ENCODE measurements around the gene IL21. TPM values are rescaled to one million over a fixed set of nuclear protein-coding genes. Genes with fewer than 3 reads are reported as not detected.
A peak's percentile ranks its signal among the peaks of the same experiment; 100 is the strongest.

Gene IL21
- total and polyA plus RNA-seq, 2 donors (not counting 1 experiment from before 2014, with no cell fraction given), result not detected

DNA sequence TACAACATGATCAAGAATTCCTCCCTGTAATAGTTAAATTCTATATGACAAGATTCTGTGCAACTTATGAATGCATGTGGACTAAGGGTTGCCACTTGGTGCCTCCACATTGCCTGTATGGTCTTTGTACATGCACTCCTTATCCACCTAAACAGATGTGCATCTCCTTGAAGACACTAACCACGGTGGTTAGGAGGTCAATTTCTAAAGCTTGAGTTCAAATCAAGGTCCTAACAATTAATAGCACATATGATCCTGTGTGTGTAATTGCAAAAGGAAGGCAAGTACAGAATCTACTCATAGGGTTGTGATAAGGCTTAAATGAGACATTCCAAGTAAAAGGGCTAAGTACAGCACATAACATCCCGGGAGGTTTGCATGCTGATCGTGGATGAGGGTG lies 1.5 kb upstream of the IL21 start:
- TF ChIP-seq EZH2 (IDR thresholded peaks at IDR 0.05; ENCODE audit: low read length, missing control alignments), result no peak
- TF ChIP-seq, protein P1, sequence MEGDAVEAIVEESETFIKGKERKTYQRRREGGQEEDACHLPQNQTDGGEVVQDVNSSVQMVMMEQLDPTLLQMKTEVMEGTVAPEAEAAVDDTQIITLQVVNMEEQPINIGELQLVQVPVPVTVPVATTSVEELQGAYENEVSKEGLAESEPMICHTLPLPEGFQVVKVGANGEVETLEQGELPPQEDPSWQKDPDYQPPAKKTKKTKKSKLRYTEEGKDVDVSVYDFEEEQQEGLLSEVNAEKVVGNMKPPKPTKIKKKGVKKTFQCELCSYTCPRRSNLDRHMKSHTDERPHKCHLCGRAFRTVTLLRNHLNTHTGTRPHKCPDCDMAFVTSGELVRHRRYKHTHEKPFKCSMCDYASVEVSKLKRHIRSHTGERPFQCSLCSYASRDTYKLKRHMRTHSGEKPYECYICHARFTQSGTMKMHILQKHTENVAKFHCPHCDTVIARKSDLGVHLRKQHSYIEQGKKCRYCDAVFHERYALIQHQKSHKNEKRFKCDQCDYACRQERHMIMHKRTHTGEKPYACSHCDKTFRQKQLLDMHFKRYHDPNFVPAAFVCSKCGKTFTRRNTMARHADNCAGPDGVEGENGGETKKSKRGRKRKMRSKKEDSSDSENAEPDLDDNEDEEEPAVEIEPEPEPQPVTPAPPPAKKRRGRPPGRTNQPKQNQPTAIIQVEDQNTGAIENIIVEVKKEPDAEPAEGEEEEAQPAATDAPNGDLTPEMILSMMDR (conservative IDR thresholded peaks at IDR 0.05 in 1 of 2, IDR thresholded peaks at IDR 0.05 in 1 of 2; ENCODE audit: low read depth in 1 of 2, low read length in 2 of 2), result no peak
- DNase-seq (ENCODE audit: low read depth in 2 of 2), result no peak

GRCh38 chr4:122619611-122620010 lies 1.3 kb downstream of the IL21 start:
- no peak for DNase-seq (ENCODE audit: low read depth in 2 of 2)
- Histone ChIP-seq H2AFZ (ENCODE audit: low read length) (no peak overlapping the region), H3K4me1 (ENCODE audit: control insufficient read depth, extremely low read depth, insufficient read depth, low read length) (no peaks in the 10 kb centered on the region), H3K4me2 (ENCODE audit: extremely low read depth, insufficient read depth, low read length) (no peak overlapping the region), H3K36me3 (ENCODE audit: control insufficient read depth, insufficient read depth, low read length) (no peaks in the 10 kb centered on the region), H3K79me2 (ENCODE audit: control insufficient read depth, insufficient read depth, low read length) (no peaks in the 10 kb centered on the region), H3K9me3 (ENCODE audit: control insufficient read depth, insufficient read depth, low read depth, low read length) (no peaks in the 10 kb centered on the region), H4K20me1 (ENCODE audit: control insufficient read depth, extremely low read depth, insufficient read depth, low read length) (no peaks in the 10 kb centered on the region), H3K27ac (ENCODE audit: insufficient read depth, low read length) (no peak overlapping the region), H3K4me3 (replicated peaks in 1 of 4; ENCODE audit: control extremely low read depth in 1 of 4, insufficient read depth in 1 of 4, low read depth in 3 of 4, low read length in 4 of 4) (no peak overlapping the region), H3K9ac (ENCODE audit: insufficient read depth, low read length) (no peak overlapping the region), H3K27me3 (ENCODE audit: control insufficient read depth, insufficient read depth, low read length) (peaks cover 3% of the 10 kb centered on the region)
- no peak for TF ChIP-seq EZH2 (IDR thresholded peaks at IDR 0.05; ENCODE audit: low read length, missing control alignments)
- TF ChIP-seq, protein P1 (conservative IDR thresholded peaks at IDR 0.05 in 1 of 2, IDR thresholded peaks at IDR 0.05 in 1 of 2; ENCODE audit: low read depth in 1 of 2, low read length in 2 of 2), result no peak

More for the DNA sequence above, 1.5 kb upstream of the IL21 start:
- Histone ChIP-seq H3K9ac (ENCODE audit: insufficient read depth, low read length) (no peak overlapping the region), H3K9me3 (ENCODE audit: control insufficient read depth, insufficient read depth, low read depth, low read length) (no peaks in the 10 kb centered on the region), H3K27ac (ENCODE audit: insufficient read depth, low read length) (no peak overlapping the region), H4K20me1 (ENCODE audit: control insufficient read depth, extremely low read depth, insufficient read depth, low read length) (no peaks in the 10 kb centered on the region), H3K4me3 (replicated peaks in 1 of 4; ENCODE audit: control extremely low read depth in 1 of 4, insufficient read depth in 1 of 4, low read depth in 3 of 4, low read length in 4 of 4) (no peak overlapping the region), H3K27me3 (ENCODE audit: control insufficient read depth, insufficient read depth, low read length) (peaks cover 3% of the 10 kb centered on the region), H3K79me2 (ENCODE audit: control insufficient read depth, insufficient read depth, low read length) (no peaks in the 10 kb centered on the region), H3K4me1 (ENCODE audit: control insufficient read depth, extremely low read depth, insufficient read depth, low read length) (no peaks in the 10 kb centered on the region), H2AFZ (ENCODE audit: low read length) (no peak overlapping the region), H3K36me3 (ENCODE audit: control insufficient read depth, insufficient read depth, low read length) (no peaks in the 10 kb centered on the region), H3K4me2 (ENCODE audit: extremely low read depth, insufficient read depth, low read length) (no peak overlapping the region)

- DNase-seq (ENCODE audit: low read depth in 2 of 2), result peak in 1 of 2 donors; percentile 21
- Histone ChIP-seq H3K9ac (ENCODE audit: insufficient read depth, low read length) (no peak overlapping the region), H3K27me3 (ENCODE audit: control insufficient read depth, insufficient read depth, low read length) (peaks cover 3% of the 10 kb centered on the region), H3K4me1 (ENCODE audit: control insufficient read depth, extremely low read depth, insufficient read depth, low read length) (no peaks in the 10 kb centered on the region), H2AFZ (ENCODE audit: low read length) (no peak overlapping the region), H4K20me1 (ENCODE audit: control insufficient read depth, extremely low read depth, insufficient read depth, low read length) (no peaks in the 10 kb centered on the region), H3K9me3 (ENCODE audit: control insufficient read depth, insufficient read depth, low read depth, low read length) (no peaks in the 10 kb centered on the region), H3K36me3 (ENCODE audit: control insufficient read depth, insufficient read depth, low read length) (no peaks in the 10 kb centered on the region), H3K4me3 (replicated peaks in 1 of 4; ENCODE audit: control extremely low read depth in 1 of 4, insufficient read depth in 1 of 4, low read depth in 3 of 4, low read length in 4 of 4) (no peak overlapping the region), H3K79me2 (ENCODE audit: control insufficient read depth, insufficient read depth, low read length) (no peaks in the 10 kb centered on the region), H3K4me2 (ENCODE audit: extremely low read depth, insufficient read depth, low read length) (no peak overlapping the region), H3K27ac (ENCODE audit: insufficient read depth, low read length) (no peak overlapping the region)
- TF ChIP-seq, protein P1 (conservative IDR thresholded peaks at IDR 0.05 in 1 of 2, IDR thresholded peaks at IDR 0.05 in 1 of 2; ENCODE audit: low read depth in 1 of 2, low read length in 2 of 2), result no peak
- TF ChIP-seq EZH2 (IDR thresholded peaks at IDR 0.05; ENCODE audit: low read length, missing control alignments), result no peak
Measured at GRCh38 chr4:122617597-122618593, 3.0 kb downstream of the IL21 start.

Measured in fibroblast of lung (primary cell).